Astrocyte of the spinal cord (primary cell): Measurements from ENCODE around the gene AP1B1.

Experiments used
- DNase-seq: peaks from one replicate; pipeline ENCODE4 v3.0.0; 2011; ENCODE audit warnings: low read depth, low spot score
- H3K4me3 ChIP-seq: 2 replicates; pipeline ENCODE4 v1.5.1; 2011; ENCODE audit warnings: low read depth, mild to moderate bottlenecking, low read length, moderate library complexity
- in situ Hi-C: cut with HindIII; loops from 2 replicates; pipeline ENCODE4 v1.10.0; 2017; ENCODE audit warnings: low sequenced_read_pairs
- TF ChIP-seq, protein P1 (sequence below): IDR thresholded peaks from 2 replicates; pipeline ENCODE4 v1.5.1; 2012; ENCODE audit warnings: low read depth, mild to moderate bottlenecking, low read length, inconsistent platforms

AP1B1 gene

DNA sequence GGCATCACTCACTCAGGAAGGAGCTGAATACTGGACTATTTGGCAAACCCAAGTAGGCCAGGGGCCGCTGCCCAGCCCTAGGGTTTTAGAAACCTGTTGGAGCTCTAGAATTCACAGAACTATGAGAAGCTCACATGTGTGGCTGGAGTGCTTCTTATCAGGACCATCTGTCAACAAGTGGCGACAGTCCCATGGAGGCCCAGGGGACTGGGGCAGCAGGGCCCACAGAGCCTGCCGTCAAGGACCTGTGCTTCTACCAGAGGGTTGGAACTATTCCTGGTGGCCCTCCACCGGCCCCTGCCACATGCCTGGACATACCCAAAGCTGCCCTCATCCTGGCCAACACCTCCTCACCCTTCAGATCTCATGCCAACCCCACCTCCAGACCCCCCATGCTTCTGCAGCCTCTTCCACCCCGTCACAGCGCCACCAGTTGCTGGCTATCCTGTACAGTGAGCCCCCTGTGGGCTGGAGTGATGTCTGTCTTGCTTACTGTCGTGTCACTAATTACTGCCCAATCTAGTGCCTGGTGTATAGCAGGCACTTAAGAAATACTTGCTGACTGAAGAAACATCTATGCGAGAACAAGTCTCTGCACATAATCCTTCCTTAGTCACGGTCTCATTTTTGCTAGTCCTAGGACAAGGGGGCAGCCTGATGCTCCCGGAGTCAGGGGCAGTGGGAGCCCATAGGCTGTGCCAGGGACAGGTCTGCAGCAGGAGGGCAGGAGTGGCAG, 45.6 kb downstream of the AP1B1 start:
- in situ Hi-C loops: no loop called here
- TF ChIP-seq, protein P1, sequence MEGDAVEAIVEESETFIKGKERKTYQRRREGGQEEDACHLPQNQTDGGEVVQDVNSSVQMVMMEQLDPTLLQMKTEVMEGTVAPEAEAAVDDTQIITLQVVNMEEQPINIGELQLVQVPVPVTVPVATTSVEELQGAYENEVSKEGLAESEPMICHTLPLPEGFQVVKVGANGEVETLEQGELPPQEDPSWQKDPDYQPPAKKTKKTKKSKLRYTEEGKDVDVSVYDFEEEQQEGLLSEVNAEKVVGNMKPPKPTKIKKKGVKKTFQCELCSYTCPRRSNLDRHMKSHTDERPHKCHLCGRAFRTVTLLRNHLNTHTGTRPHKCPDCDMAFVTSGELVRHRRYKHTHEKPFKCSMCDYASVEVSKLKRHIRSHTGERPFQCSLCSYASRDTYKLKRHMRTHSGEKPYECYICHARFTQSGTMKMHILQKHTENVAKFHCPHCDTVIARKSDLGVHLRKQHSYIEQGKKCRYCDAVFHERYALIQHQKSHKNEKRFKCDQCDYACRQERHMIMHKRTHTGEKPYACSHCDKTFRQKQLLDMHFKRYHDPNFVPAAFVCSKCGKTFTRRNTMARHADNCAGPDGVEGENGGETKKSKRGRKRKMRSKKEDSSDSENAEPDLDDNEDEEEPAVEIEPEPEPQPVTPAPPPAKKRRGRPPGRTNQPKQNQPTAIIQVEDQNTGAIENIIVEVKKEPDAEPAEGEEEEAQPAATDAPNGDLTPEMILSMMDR: no peak
- no peak overlapping the region for H3K4me3 ChIP-seq
- DNase-seq: no peak

DNA sequence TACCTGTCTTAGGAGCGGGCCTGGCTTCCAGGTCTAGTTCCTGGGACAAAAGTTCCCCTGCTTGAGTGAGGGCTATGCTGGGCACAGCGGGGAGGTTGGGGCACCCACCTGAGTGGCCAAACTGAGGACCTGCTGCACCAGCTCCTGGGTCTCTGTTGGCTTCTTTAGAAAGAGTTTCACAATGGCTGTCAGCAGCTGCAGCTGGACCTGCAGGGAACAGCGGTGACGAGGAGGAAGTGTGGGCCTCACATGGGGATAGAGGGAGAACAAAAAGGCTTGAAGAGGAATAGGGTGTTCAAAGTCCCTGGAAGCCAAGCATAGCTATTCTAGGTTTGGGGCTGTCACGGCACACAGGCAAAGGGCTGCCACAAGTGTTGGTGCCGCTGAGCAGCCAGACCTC, 46.2 kb downstream of the AP1B1 start:
- DNase-seq: no peak
- TF ChIP-seq, protein P1: no peak
- in situ Hi-C loops: no loop called here
- H3K4me3 ChIP-seq: no peak overlapping the region

DNA sequence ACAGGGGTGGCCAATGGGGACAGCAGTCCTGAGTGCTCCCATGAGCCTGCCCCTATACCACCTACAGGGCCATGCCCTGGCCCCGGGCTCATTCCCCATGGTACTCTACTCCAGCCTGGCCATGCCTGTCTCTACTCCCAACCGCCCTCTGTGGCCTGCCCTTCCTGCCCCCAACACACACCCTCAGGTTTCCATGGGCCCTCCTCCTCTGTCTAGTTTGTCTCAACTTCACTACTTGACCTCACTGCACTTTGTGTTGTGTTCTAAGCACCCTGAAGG, 46.6 kb downstream of the AP1B1 start:
- in situ Hi-C loops: no loop called here
- TF ChIP-seq, protein P1: no peak
- DNase-seq: no peak
- H3K4me3 ChIP-seq: no peak overlapping the region

DNA sequence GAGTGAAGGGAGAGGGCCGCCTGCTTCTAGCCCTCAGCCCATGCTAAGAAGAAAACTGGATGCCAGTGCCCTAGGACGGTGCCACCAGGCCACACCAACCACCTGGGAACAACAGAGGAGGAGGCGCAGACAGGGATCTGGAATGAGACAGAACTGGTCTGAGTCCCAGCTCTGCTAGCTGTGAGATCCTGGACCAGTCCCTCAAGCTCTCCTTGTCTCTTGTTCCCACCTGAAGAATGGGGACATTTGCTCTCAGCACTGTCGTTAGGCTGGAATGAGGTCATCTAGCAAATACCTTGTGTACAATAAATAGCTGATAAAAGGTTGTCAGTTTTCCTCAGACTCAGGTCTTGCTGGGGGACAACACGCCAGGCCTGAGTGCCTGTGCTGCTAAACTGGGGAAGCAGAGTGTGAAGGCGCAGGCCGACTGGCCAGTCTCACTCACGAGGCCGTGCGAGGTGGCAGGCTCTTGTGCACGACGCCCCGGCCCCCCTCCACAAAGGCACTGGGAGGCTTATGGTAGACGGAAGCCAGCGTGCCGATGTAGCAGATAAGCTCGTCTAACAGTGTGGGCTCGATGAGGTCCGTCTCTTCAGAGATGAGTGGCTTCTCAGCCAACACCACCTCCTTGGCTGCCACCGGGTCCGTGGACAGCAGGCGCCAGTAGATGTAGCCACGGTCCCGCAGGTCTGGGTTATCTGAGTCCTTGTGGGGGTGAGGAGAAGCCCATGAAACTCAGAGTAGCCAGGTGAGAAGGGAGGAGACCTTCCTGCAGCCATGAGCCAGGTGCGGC, 47.1 kb downstream of the AP1B1 start:
- TF ChIP-seq, protein P1: no peak
- DNase-seq: no peak
- no peak overlapping the region for H3K4me3 ChIP-seq
- in situ Hi-C loops: no loop called here

DNA sequence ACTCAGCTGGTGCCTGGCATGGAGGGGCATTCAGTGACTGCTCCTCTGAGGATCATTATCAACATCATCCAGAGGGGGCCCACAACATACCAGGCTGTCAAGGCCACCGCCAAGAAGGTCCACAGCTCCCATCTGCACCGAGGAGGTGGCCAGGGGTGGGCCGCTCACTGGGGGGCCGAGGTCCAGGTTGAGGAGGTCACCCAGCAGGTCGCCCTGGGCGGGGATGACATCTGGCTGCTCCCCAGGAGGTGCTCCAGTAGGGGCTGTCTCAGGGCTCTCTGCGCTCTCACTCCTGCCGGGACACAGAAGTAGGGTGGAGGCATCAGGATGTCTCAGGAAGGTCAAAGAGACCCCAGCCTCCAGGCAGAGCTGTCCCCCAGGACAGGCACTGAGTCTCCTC, 47.8 kb downstream of the AP1B1 start:
- TF ChIP-seq, protein P1: no peak
- no peak for DNase-seq
- in situ Hi-C loops: no loop called here
- H3K4me3 ChIP-seq: no peak overlapping the region

DNA sequence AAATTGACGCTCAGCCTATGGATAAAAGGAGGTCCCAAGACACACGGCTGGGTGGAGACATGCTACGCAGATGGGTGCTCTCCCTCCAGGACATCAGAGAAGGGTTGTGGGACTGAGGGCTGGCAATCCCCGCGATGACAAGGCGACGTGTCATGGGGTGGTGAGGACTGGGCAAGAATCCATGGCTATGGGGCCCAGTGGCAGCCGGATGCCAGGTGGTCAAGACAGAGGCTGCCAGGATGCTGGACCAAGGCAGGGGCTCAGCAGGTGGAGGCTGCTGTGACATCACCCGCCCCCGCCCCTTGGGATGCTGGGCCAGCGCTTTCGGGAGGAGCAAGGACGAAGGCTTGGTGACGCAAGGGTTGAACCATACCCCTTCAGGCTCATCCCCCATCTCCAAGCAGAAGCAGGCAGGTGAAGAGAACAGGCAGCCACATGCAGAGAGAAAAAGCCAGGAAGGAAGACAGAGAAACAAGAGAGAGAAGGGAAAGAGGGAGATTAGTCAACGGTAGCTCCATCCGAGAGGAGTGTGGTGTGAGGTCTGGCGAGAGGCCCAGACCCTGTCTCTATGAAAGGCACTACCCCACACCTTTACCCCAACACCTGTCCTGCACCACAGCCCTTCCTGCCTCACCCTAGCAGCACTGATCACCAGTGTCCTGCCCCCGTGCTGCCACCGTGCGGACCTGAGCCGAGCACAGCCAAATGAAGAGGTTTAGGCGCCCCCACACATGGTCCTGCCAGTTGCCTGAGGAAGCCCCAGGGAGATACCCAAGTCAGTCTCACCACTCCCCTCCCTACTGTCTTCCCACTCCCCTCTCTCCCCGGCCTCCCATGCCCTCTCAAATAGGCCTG, 48.8 kb downstream of the AP1B1 start:
- in situ Hi-C loops: no loop called here
- no peak for DNase-seq
- H3K4me3 ChIP-seq: no peak overlapping the region
- TF ChIP-seq, protein P1: no peak
